Astrocyte (in vitro differentiated cells and primary cell): Measurements from ENCODE around the gene SELENOW.

ENCODE experiments used
- CTCF ChIP-seq: IDR thresholded peaks from 2 replicates; pipeline ENCODE4 v1.5.1; 2011; ENCODE audit warnings: low read depth, mild to moderate bottlenecking, inconsistent platforms, low read length, moderate library complexity; ENCODE audit not compliant: insufficient read depth
- EZH2 ChIP-seq: IDR thresholded peaks from 2 replicates; pipeline ENCODE4 v1.6.1; 2012; ENCODE audit warnings: mild to moderate bottlenecking, low read length, inconsistent platforms; ENCODE audit not compliant: insufficient read depth

GRCh38 chr19:47826800-47827199, 48.3 kb downstream of the SELENOW start:
- no peak for TF ChIP-seq CTCF
- TF ChIP-seq EZH2: no peak
